GM04503 (cell line): ENCODE data around the gene ENTR1.
A peak's percentile ranks its signal among the peaks of the same experiment; 100 is the strongest.

Source experiments
- DNase-seq: peaks from one replicate; pipeline ENCODE4 v3.0.0-alpha.2; 2012; ENCODE audit warnings: low read depth

The ENTR1 gene

DNA sequence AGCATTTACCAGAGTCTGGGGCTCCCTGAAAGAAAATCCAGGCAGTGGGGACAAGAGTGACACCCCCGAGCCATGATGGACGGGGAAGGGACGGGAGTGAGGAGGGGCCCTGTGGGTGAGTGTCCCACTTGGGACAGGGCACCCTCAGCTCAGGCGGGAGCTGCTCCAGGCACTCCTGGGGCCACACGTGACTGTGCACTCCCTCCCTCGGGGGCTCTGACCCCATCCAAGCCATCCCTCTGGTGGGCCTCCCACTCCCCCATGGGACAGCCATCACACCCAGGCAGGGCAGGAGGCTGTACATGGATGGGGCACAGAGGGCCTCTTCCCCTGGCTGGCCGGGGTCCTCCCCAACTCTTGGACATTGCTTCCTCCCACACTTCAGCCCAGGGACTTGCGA is 34.0 kb downstream of the ENTR1 start:
- no peak for DNase-seq

DNA sequence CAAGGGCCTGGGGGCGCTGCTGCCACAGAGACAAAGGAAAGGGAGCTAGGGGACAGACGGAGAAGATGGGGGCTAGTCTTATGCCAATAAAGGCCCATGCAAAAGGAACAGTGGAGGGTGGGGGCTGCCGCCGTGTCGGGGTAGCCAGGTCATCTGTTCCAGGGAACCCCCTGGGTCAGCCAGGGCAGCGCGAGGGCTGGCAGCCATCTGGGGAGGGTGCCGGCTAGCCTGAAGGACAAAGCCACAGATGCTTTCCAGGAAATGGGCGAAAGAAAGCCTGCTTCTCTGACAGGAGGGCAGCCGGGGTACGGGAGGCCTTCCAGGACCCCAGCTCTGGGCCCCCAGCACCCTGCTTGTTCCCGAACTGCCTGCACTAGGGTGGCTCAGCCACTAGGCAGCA is 35.3 kb downstream of the ENTR1 start:
- no peak for DNase-seq

DNA sequence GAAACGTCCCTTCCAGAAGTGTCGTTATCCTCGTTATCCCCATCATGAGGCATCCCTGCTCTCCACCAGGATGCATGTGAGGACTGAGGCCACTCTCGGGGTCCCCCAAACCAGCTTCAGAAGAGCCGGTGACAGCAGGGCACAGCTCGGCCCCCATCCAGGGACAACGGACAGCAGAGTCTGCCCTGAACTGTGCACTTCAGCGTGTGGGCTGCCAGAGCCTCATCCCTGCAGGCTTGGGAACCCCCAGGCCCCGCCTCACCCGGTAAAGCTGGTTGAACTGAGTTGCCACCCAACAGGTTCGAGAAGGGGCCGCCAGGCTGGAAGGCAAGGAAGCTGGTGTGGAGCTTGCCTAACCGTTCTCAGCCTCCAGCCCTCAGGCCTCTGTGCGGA is 36.2 kb downstream of the ENTR1 start:
- DNase-seq = no peak

DNA sequence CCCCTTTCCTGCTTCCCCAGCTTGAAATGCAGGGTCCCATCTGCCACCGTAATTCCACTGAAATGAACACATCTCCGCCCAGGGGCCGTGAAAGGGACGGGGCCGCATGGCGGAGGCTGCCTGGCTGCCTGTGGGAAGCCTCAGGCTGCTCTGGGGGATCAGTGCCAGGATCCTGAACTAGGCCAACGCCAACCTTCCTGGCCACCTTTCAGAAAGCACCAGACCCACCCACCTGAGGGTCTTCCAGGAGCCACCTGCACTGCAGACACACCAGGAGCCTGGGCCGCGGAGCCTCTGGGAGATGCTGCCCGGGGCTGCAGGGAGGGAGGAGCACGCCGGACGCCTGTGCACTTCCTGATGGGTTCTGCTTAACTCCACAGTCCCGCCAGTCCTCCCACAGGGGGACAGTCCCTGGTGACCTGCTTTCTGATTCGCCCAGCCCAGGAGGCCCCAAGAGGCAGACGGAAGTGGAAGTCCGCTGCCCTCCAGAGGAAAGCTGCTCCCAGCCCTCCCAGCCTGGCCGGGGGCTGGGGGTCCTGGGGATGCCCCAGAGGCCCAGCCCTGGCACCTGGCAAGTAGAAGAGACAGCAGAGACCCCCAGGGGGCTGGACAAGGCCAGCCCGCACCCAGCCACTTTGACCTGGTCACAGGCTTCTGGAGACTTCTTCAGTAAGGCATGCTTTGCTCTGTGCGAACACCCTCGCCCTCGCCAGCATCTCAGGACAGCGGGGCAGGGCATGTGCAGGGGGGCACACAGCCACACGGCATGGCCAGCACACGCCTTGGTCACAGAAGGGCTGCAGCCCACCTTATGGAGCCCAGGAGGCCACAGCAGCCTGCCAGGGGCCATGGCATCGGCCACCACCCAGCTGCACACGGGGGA is 36.9 kb downstream of the ENTR1 start, which contains the start of gene CARD9:
CARD9 (minus strand) TSS at position 370 of the 883 bp plus-strand sequence. CDS start 1,591 bp downstream, outside the sequence.
- DNase-seq = no peak

DNA sequence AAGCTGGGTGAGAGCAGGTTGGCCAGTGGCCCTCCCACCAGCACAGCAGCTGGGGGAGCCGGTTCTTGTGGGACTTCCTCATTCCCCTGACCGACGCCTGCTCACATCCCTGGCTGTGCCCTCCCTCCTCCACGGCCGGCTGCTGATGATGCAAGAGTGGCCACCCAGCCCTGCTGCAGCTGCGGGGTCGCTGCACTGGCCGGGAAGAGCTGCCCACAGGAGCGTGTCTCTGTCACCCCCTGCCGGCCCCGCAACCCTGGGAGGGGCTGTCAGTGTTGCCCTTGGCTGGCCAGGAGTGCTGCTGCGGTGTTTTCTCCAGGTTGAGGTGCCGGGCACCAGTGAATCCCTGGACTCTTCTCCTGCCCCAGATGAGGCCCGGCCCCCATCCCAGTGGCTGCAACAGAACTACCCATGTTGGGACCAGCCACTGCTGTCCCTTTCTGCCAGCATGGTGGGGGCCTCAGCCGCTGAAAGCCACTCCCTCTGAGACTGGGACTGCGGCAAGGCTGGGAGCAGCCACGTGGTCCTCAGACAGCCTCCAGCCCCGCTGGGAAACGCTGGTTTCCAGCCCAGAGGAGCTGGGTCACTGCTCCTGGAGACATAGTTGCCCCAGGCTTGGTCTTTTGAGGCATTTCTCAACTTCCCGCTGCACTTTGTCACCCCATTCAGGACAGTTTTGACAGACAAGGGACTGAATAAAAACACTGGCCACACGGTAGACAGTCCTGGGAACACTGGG is 37.7 kb downstream of the ENTR1 start:
- DNase-seq = peak; percentile 44

- DNase-seq = no peak
These were observed 38.4 kb downstream of the ENTR1 start for GRCh38 chr9:136372006-136372405.

GRCh38 chr9:136371533-136371880 is 38.9 kb downstream of the ENTR1 start:
- no peak for DNase-seq

DNA sequence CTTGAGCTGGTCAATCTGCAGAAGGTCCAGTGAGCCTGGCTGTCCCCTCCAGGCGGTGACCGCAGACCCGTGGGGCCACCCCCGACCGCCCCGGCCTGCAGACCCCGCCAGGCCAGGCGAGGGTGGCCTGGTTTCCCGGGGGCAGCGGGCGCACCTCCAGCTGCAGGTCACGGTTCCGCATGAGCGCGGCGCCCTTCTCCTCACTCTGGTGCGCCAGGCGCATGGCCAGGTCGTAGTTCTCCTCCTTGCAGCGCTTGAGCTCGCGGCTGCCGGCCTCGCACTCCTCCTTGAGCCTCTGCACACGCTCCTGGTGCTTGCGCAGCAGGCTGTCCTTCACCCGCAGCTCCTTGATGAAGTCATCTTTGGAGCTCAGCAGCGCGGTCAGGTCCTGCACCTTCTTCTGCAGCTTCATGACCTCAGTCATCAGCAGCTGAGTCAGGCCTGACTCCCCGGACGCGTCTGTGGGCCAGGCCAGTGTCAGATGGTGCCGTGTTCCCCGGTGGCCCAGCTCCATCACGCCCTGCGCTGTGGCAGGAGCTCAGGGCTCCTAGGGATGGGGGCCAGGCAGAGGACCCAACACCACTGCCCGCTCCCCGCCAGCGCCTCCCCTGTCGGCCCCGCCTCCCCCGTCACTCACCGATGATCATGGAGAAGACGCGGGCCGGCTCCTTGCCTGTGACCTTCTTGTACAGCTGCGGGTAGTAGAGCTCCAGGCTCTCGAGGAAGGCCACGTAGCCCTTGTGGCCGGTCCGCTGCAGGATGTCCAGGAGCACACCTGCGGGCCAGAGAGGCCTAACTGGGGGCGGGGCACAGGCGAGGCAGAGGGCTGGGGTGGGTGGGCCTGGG is 39.5 kb downstream of the ENTR1 start:
- no peak for DNase-seq

- no peak for DNase-seq
These were observed 40.4 kb downstream of the ENTR1 start for GRCh38 chr9:136370037-136370436.

DNA sequence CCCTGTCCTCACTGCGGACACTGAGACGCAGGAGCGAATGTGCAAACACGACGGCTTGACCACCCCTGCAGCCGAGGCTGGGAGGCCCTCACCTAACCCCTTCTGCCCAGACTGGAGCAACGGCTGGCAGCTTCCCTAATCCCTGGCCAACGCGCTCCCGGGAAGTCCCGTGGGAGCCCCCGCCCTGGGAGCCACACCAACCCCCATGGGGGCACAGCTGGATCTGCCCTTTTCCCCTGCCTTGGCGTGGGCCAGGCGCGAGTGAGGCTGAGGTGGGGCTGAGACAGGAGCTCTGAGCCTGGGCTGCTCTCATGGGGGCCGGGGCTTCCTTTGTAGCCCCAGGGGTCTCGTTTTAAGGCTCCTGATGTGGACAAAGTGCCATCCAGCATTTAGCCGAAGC is 42.2 kb downstream of the ENTR1 start:
- no peak for DNase-seq

GRCh38 chr9:136367296-136368145 is 42.9 kb downstream of the ENTR1 start:
- DNase-seq = no peak

DNA sequence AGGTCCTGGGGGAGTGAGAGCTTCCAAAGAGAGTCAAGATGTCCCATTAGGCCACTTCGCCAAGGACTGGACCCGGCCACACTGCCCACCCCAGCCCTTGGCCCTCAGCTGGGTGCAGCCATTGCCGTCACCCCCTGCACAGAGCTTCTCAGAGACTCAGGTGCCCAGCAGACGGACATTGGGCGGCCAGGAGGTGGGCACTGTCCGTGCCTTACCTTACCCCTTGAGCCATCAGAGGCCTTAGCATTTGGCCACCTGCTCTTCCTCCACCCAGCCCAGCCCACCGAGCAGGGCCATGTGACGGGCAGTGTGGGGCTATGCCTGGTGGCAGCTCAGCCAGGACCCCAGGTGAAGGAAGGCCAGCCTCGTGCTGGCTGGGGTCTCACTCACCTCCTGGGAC is 43.6 kb downstream of the ENTR1 start:
- no peak for DNase-seq

GRCh38 chr9:136365775-136366222 is 44.6 kb downstream of the ENTR1 start:
- DNase-seq = no peak

DNA sequence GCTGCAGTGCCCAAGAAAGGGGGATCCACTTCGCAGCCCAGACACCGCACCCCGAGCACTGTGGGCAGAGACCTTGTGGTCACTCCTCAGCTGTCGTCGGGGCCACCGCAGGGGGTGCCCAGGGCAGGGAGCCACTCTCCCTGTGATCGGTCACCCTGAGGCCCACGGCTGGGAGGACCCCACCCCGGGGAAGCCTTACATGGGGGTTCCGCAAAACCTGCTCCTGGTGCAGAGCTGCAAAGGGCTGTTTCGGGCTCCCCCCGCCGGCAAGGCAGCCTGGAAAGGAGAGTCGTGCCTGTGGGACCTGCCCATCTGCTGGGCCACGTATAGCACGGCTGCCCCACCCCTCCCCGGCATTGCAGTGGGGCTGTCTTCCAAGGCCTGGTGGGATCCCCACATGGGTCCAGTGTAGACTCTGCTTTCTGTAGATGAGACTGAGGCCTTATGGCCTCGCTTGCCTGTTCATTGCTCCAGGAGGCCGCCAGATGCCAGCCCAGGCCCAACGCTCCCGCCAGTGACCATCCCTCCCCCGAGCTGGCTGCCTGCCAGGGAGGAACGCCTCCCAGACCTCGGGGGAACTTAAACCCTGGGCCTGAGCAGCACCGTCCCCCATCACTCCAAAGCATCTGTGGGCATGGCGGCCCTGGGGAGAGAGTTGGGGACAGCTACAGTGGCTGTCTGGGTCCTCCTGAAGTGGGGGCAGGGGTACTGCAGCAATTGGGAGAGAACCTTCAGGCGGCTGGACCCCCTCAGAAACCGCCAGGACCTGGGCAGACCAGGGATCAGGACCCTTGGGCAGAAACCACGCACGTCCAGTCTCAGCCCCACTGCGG is 45.3 kb downstream of the ENTR1 start:
- DNase-seq = no peak

DNA sequence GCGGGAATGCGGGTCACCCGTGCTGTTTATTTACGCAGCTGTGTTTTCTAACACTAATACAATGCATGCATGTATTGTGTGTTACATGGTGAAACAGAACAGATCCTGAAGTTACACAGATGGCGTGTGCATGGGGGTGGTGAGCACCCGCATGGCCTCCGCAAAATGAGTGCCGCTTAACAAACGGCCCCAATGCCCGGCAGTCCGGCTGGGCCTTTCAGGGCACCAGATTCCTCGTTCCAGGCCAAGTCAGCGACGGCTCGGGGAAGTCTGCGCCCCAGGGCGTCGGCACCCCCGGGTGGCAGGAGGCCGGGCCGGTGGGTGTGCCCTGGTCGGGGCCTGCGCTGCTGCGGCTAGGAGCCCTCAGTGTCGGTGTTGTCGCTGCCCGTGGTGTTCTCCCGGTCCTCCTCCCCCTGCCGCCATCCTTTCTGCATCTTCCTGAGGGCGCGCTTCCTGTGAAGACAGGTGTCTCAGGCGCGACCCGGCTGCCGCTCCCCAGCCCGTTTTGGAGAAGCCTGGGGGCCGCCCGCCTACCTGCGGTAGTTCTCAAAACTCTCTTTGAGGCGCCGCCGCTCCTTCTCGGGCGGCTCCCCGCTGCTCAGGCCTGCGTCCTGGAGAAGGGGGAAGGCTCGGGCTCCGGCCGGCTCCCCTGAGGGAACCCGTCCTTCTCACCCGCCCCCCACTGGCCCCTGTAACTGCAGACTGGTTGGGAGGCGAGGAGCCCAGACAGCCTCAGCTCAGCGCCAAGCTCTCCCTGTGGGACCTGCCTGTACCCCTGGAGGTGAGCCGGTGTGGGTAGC is 46.3 kb downstream of the ENTR1 start:
- DNase-seq = no peak

GRCh38 chr9:136363106-136363948 is 47.1 kb downstream of the ENTR1 start, which contains the start of gene DNLZ:
Gene DNLZ (minus strand): TSS chr9:136363744. CDS start chr9:136363714, 30 bp downstream.
- no peak for DNase-seq

GRCh38 chr9:136362450-136362784 is 48.0 kb downstream of the ENTR1 start:
- DNase-seq = no peak

DNA sequence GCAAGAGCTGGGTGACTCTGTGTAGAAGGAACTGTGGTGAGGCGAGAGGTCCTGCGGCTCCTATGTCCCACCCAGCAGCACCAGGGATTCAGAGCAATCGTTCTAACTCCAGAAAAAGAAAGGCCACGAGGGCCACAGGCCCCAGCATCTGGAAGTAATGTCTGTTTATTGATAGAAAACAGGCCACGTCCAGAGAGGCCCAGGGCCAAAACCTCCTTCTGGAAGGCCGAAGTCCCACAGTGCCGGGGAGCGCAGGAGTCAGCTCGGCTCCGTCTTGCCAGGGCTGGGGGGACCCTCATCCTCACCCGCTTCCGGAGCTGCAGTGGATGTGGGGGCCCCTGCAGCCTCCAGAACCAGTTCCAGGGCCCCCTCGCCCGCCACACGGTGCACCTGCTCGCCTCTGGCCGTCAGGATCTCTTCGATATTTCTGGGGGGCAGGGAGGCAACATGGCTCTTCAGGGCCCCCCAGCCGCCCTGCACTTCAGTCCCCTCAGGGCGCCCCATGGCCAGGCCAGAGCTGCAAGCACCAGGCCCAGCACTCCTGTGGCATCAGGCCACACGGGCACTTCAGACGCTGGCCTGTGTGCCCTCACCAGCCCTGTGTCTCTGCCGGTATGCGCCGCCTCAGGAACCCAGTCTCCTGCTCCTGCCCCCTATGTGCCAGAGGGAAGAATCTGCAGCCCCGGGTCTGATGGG is 48.5 kb downstream of the ENTR1 start:
- DNase-seq = no peak
